DND-41 (cell line): Measurements from ENCODE around the gene IP6K2.

Experiments
- CTCF ChIP-seq: IDR thresholded peaks from 2 replicates; pipeline ENCODE4 v1.5.1; 2012; ENCODE audit warnings: borderline replicate concordance, low read length, moderate library complexity, mild to moderate bottlenecking; ENCODE audit not compliant: poor library complexity, severe bottlenecking; ENCODE audit errors: extremely low read depth
- EZH2 ChIP-seq: IDR thresholded peaks from 3 replicates; pipeline ENCODE4 v1.6.1; 2012; ENCODE audit warnings: borderline replicate concordance, low read depth, mild to moderate bottlenecking, moderate library complexity, low read length, inconsistent platforms; ENCODE audit not compliant: severe bottlenecking

DNA sequence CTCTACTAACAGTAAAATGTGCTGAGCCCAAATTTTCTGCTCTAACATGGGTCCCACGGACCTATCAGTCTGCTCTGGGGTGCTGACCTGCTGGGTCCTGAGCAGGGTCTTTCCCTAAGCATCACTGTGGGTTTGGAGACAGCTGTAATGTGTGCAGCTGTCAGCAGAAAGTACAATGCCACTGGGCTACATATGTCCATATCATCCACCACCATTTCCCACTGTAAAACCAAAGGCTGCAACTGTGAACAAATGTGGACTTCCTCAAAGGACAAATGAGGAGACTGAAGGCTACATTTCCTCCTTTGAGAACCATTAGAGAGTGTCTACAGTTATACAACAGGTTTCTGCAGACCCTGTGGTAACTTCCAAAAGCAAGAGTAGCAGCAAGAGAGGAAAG lies 33.8 kb upstream of the IP6K2 start:
- no peak for TF ChIP-seq EZH2
- TF ChIP-seq CTCF, result no peak
